ENCODE measurements around the gene SEC14L1. TPM values are rescaled to one million over a fixed set of nuclear protein-coding genes. Genes with fewer than 3 reads are reported as not detected.

SEC14L1 gene
- total and polyA plus RNA-seq, 2 donors: 13.5 to 28.7 TPM

GRCh38 chr17:77257596-77258458 is 117.1 kb downstream of the SEC14L1 start:
- peaks cover 0 to 3% of the 10 kb centered on the region in 2 donors for H3K9me3 ChIP-seq (ENCODE audit: control insufficient read depth in 2 of 2, insufficient read depth in 1 of 2, low read length in 1 of 2)
- DNase-seq (ENCODE audit: low read depth in 6 of 9, low spot score in 9 of 9): no peak
- no peaks in the 10 kb centered on the region for H3K4me1 ChIP-seq (ENCODE audit: control insufficient read depth in 2 of 2, insufficient read depth in 2 of 2, low read length in 2 of 2)
- WGBS: 94% methylated on average over 27 of the region's 27 CpGs
- H3K36me3 ChIP-seq (ENCODE audit: control insufficient read depth in 2 of 2, insufficient read depth in 2 of 2, low read length in 1 of 2): no peaks in the 10 kb centered on the region
- H3K27ac ChIP-seq (ENCODE audit: low read depth in 1 of 2, low read length in 1 of 2): no peak overlapping the region
- H3K4me3 ChIP-seq (ENCODE audit: low read length in 2 of 2): no peak overlapping the region
- H3K27me3 ChIP-seq (ENCODE audit: control insufficient read depth in 2 of 2, insufficient read depth in 1 of 2, low read length in 1 of 2): peaks cover 0 to 6% of the 10 kb centered on the region in 2 donors

- WGBS: 95% methylated on average over 12 of the region's 12 CpGs
- Histone ChIP-seq H3K4me3 (ENCODE audit: low read length in 2 of 2) (no peak overlapping the region), H3K36me3 (ENCODE audit: control insufficient read depth in 2 of 2, insufficient read depth in 2 of 2, low read length in 1 of 2) (no peaks in the 10 kb centered on the region), H3K9me3 (ENCODE audit: control insufficient read depth in 2 of 2, insufficient read depth in 1 of 2, low read length in 1 of 2) (peaks cover 0 to 3% of the 10 kb centered on the region in 2 donors), H3K4me1 (ENCODE audit: control insufficient read depth in 2 of 2, insufficient read depth in 2 of 2, low read length in 2 of 2) (no peaks in the 10 kb centered on the region), H3K27ac (ENCODE audit: low read depth in 1 of 2, low read length in 1 of 2) (no peak overlapping the region), H3K27me3 (ENCODE audit: control insufficient read depth in 2 of 2, insufficient read depth in 1 of 2, low read length in 1 of 2) (peaks cover 0 to 6% of the 10 kb centered on the region in 2 donors)
- no peak for DNase-seq (ENCODE audit: low read depth in 6 of 9, low spot score in 9 of 9)
These were observed 117.9 kb downstream of the SEC14L1 start for GRCh38 chr17:77258638-77259037.

- Histone ChIP-seq H3K4me1 (ENCODE audit: control insufficient read depth in 2 of 2, insufficient read depth in 2 of 2, low read length in 2 of 2) (peaks cover 0 to 4% of the 10 kb centered on the region in 2 donors), H3K36me3 (ENCODE audit: control insufficient read depth in 2 of 2, insufficient read depth in 2 of 2, low read length in 1 of 2) (no peaks in the 10 kb centered on the region), H3K27me3 (ENCODE audit: control insufficient read depth in 2 of 2, insufficient read depth in 1 of 2, low read length in 1 of 2) (no peaks in the 10 kb centered on the region), H3K27ac (ENCODE audit: low read depth in 1 of 2, low read length in 1 of 2) (peak overlapping the region; percentile 37 to 49), H3K4me3 (ENCODE audit: low read length in 2 of 2) (no peak overlapping the region), H3K9me3 (ENCODE audit: control insufficient read depth in 2 of 2, insufficient read depth in 1 of 2, low read length in 1 of 2) (no peaks in the 10 kb centered on the region)
- DNase-seq (ENCODE audit: low read depth in 6 of 9, low spot score in 9 of 9): no peak
- 90% methylated on average over 22 of the region's 22 CpGs for WGBS
These were observed 124.0 kb downstream of the SEC14L1 start for GRCh38 chr17:77264617-77265230.

GRCh38 chr17:77266213-77266612 is 125.4 kb downstream of the SEC14L1 start:
- H3K36me3 ChIP-seq (ENCODE audit: control insufficient read depth in 2 of 2, insufficient read depth in 2 of 2, low read length in 1 of 2): no peaks in the 10 kb centered on the region
- no peaks in the 10 kb centered on the region for H3K9me3 ChIP-seq (ENCODE audit: control insufficient read depth in 2 of 2, insufficient read depth in 1 of 2, low read length in 1 of 2)
- no peak overlapping the region for H3K27ac ChIP-seq (ENCODE audit: low read depth in 1 of 2, low read length in 1 of 2)
- DNase-seq (ENCODE audit: low read depth in 6 of 9, low spot score in 9 of 9): no peak
- no peak overlapping the region for H3K4me3 ChIP-seq (ENCODE audit: low read length in 2 of 2)
- H3K27me3 ChIP-seq (ENCODE audit: control insufficient read depth in 2 of 2, insufficient read depth in 1 of 2, low read length in 1 of 2): no peaks in the 10 kb centered on the region
- H3K4me1 ChIP-seq (ENCODE audit: control insufficient read depth in 2 of 2, insufficient read depth in 2 of 2, low read length in 2 of 2): peaks cover 0 to 4% of the 10 kb centered on the region in 2 donors
- WGBS: 95% methylated on average over 4 of the region's 4 CpGs

Data from thymus (tissue), 11 donors.